IPS-18c (cell line): ENCODE measurements around the gene GPAT2.
"Not testable (repeated sequence)": the region's sequence is repeated elsewhere in the genome, so short reads cannot be mapped to it uniquely, and the experiment has no call there.

Source experiments
- H3K4me3 ChIP-seq: 2 replicates; pipeline ENCODE4 v1.7.0; 2013; ENCODE audit warnings: low read depth, mild to moderate bottlenecking, low read length, moderate library complexity; ENCODE audit not compliant: insufficient read depth
- H3K9me3 ChIP-seq: one replicate; pipeline ENCODE4 v1.6.1; 2013; ENCODE audit warnings: mild to moderate bottlenecking, low read length, moderate library complexity; ENCODE audit not compliant: control insufficient read depth, insufficient read depth

Gene GPAT2

GRCh38 chr2:96067098-96067660 is 32.5 kb upstream of the GPAT2 start:
- not testable (repeated sequence) for H3K9me3 ChIP-seq

DNA sequence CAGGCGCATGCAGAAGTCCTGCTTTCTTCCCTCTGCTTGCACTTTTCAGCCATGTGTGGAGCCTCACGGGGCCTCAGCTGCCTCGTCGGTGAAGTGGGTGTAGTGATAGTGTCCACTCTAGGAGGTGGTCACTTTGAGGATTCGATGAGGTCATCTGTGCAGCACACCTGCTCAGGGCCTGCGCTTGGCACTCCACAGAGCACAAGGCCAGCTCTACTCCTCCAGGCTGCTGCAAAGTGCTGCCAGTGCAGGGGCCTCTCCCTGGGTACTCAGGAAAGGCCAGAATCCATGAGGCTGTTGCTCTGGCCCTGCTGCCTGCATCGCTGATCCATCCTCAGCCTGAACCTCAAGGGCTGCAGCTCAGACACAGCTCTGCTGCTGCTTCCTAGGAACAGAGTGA is 31.8 kb upstream of the GPAT2 start:
- H3K4me3 ChIP-seq = not testable (repeated sequence)

More at GRCh38 chr2:96067098-96067660, 32.5 kb upstream of the GPAT2 start:
- not testable (repeated sequence) for H3K4me3 ChIP-seq

DNA sequence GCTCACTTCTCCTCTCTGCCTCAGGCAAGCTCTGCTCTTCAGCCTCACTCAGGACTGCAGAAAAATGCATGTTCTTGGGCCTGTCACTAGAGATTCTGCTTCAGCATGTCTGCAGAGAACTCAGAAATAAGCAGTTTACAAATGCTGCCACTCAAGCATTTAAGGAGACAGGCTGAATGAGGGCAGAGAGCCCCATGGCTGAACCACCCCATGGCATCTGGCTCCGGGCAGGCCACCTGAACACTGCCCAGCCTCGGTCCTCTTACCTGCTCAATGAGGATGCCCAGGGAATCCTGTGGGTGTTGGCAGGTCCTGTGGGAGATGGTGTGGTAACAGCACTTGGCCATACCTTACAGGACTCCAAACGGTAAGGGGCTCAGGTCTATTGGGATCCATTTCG is 31.2 kb upstream of the GPAT2 start:
- H3K4me3 ChIP-seq, H3K9me3 ChIP-seq: not testable (repeated sequence)

More for the DNA sequence above, 31.8 kb upstream of the GPAT2 start:
- not testable (repeated sequence) for H3K9me3 ChIP-seq

GRCh38 chr2:96065381-96065930 is 30.7 kb upstream of the GPAT2 start:
- Histone ChIP-seq H3K9me3 (no peaks in the 10 kb centered on the region), H3K4me3 (no peak overlapping the region)

DNA sequence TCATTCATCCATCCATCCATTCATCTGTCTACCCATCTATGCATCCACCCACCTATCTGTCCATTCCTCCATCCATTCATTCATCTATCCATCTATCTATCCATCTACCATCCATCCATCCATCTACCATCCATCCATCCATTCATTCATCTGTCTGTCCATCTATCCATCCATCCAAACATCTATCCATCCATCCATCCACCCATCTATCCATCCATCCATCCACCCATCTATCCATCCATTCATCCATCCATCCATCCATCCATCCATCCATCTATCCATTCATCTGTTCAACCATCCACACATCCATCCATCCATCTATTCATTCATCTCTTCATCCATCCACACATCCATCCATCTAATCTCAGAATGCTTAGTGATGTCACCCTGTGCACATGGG is 30.0 kb upstream of the GPAT2 start:
- not testable (repeated sequence) for H3K9me3 ChIP-seq

GRCh38 chr2:96064047-96064675 is 29.4 kb upstream of the GPAT2 start:
- not testable (repeated sequence) for H3K4me3 ChIP-seq, H3K9me3 ChIP-seq

More for the DNA sequence above, 30.0 kb upstream of the GPAT2 start:
- not testable (repeated sequence) for H3K4me3 ChIP-seq

- H3K4me3 ChIP-seq, H3K9me3 ChIP-seq: not testable (repeated sequence)
Observed at GRCh38 chr2:96063116-96063899, 28.6 kb upstream of the GPAT2 start.

- H3K4me3 ChIP-seq, H3K9me3 ChIP-seq: not testable (repeated sequence)
Observed at GRCh38 chr2:96062483-96062882, 27.8 kb upstream of the GPAT2 start.

- not testable (repeated sequence) for H3K4me3 ChIP-seq, H3K9me3 ChIP-seq
Observed at GRCh38 chr2:96061901-96062300, 27.2 kb upstream of the GPAT2 start.

DNA sequence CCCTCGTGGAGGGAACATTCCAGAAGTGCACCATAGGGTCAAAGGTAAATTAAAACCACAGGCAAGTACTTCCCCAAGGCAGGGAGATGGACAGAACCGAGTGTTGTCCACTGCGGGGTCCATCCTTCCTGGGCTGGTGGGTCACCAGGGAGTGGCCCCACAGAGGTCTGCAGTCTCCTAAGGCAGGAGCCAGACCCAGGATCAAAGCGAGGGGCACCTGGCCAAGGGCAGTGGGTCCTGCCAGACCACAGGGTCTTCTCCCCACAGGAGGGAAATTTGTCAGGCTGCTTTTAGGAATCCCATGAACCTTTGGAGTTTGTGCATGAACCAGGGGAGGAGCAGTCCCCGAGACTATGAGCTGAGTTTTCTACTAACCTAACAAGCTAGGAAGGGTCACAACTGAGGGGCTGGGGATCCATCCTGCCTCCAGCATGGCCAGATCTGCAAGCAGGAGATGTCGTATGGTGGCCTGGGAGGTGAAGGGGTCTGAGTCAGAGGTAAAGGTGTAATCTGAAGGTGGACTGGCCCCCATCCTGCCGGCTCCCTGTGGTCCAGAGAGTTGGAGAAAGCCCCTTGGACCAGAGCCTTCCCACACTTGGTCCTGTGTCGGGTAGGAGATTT is 26.6 kb upstream of the GPAT2 start:
- not testable (repeated sequence) for H3K4me3 ChIP-seq, H3K9me3 ChIP-seq

GRCh38 chr2:96060325-96060724 is 25.6 kb upstream of the GPAT2 start:
- not testable (repeated sequence) for H3K4me3 ChIP-seq, H3K9me3 ChIP-seq

GRCh38 chr2:96059443-96059842 is 24.7 kb upstream of the GPAT2 start:
- H3K9me3 ChIP-seq, H3K4me3 ChIP-seq: not testable (repeated sequence)

GRCh38 chr2:96055830-96056229 is 21.1 kb upstream of the GPAT2 start:
- not testable (repeated sequence) for H3K4me3 ChIP-seq, H3K9me3 ChIP-seq

DNA sequence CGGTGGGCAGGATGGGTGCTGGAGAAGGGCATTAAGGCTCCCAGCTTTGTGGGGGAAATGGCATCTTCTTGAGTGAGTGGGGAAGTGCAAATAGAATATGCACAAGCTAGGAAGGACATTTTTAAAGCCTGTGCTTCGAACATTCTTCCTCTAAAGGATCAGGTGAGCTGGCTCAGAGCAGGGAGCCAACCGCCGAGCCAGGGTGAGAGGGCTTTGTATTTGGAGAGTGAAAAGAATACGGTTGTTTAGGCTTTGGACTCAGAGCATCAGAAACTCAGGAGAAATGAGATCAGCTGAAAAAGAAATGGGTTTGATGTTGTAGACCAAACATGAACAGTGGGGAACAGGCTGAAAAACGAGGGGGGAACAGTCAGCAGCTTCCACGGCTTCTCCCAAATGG is 19.8 kb upstream of the GPAT2 start:
- H3K9me3 ChIP-seq, H3K4me3 ChIP-seq: not testable (repeated sequence)

GRCh38 chr2:96053385-96053784 is 18.7 kb upstream of the GPAT2 start:
- H3K9me3 ChIP-seq, H3K4me3 ChIP-seq: not testable (repeated sequence)

DNA sequence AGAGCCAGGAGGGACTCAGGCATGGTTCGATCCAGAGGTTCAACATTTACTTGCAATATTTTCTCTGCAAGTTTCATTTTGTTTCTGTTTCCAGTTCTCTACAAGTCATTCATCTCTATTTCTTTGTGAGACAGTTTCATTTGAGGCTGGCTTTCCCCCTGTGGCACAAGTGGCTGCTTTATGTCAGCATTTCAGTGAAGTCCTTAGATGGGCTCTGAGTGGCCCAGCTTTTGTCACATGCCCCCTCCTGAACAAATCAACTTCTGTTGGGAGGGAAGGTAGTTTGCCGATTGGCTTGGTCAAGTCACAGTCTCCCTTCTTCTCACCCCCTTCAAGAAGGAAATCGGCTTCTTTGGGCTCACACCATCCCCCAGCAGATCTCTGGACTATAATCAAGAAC is 17.9 kb upstream of the GPAT2 start:
- not testable (repeated sequence) for H3K9me3 ChIP-seq, H3K4me3 ChIP-seq

- H3K9me3 ChIP-seq, H3K4me3 ChIP-seq: not testable (repeated sequence)
Observed at GRCh38 chr2:96049917-96050262, 15.2 kb upstream of the GPAT2 start.
